Activated T-cell treated with anti-CD3 and anti-CD28 coated beads, Interleukin-2, amount 50 U/mL, for 24 hours (primary cell): ENCODE measurements around the gene PHACTR3.

ENCODE experiments used
- DNase-seq: peaks from one replicate; pipeline ENCODE4 v3.0.0-alpha.2; 2020
- H3K27ac Mint-ChIP-seq: 2 replicates; pipeline ENCODE4 v1.8.0; 2020; ENCODE audit warnings: mild to moderate bottlenecking, mixed read lengths
- H3K27me3 Mint-ChIP-seq: 2 replicates; pipeline ENCODE4 v1.8.0; 2020; ENCODE audit warnings: mixed read lengths
- H3K36me3 Mint-ChIP-seq: 2 replicates; pipeline ENCODE4 v1.8.0; 2020; ENCODE audit warnings: low read depth, mixed read lengths
- H3K4me1 Mint-ChIP-seq: 2 replicates; pipeline ENCODE4 v1.8.0; 2020; ENCODE audit warnings: low read depth, mixed read lengths
- H3K4me3 Mint-ChIP-seq: 2 replicates; pipeline ENCODE4 v1.8.0; 2020; ENCODE audit warnings: mild to moderate bottlenecking, moderate library complexity, mixed read lengths
- H3K9me3 Mint-ChIP-seq: 2 replicates; pipeline ENCODE4 v1.8.0; 2020; ENCODE audit warnings: mixed read lengths

The PHACTR3 gene

DNA sequence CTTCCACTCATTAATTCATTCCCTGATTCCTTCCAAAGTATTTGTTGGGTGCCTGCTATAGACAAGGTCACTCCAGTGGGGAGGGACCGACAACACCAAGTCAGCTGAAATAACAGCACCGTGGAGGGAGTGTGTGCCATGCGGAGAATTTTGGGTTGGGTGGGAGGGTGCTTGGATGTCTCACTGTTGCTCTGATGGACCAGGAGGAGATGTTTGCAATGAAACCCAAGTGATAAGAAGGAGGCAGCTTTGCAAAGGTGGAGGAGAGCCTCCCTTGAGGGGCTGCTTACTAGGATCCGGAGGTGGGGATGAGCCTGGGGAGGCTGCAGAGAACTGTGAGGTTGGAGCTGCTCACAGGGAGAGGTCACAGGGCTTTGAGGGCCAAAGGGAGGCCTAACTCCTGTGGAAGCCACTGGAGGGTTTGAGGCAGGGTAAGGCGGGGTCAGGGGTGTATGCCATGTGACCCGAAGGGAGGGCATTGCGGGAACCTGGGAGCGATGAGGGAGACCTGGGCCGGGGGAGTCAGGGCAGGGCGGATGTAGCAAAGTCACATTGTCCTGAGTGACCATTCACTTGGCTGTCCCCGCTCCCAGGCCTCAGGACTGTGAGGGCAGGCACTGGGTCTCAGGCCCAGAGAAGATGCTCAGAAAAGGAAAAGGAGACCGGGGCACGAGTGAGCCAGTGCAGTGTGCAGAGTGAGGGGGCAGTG, 124.5 kb downstream of the PHACTR3 start:
- DNase-seq, result no peak
- Mint-ChIP-seq H3K4me3 (no peak overlapping the region), H3K27me3 (peaks cover 4% of the 10 kb centered on the region), H3K27ac (no peak overlapping the region), H3K36me3 (no peaks in the 10 kb centered on the region), H3K4me1 (no peaks in the 10 kb centered on the region), H3K9me3 (no peaks in the 10 kb centered on the region)

DNA sequence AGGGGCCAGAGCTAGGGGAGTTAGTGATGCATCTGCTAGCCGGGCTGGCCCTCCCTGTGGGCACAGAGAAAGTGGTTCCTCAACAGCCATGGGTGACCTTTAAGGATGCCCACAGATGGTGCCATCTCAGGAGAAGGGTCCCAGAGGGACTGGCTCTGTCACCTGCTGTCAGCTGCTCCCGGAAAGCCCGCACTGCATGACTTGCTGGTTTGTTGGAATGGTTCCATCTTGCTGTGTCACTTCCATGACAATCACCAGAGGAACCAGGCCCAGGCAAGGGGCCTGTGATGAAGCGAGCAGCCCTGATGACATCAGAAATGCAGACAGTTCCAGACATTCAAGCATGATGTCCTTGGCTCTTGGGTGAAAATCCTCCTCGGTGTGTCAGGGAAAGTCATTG, 125.2 kb downstream of the PHACTR3 start:
- H3K4me3 Mint-ChIP-seq, result no peak overlapping the region
- H3K36me3 Mint-ChIP-seq, result no peaks in the 10 kb centered on the region
- H3K9me3 Mint-ChIP-seq, result no peaks in the 10 kb centered on the region
- DNase-seq, result no peak
- H3K27me3 Mint-ChIP-seq, result peaks cover 4% of the 10 kb centered on the region
- H3K27ac Mint-ChIP-seq, result no peak overlapping the region
- no peaks in the 10 kb centered on the region for H3K4me1 Mint-ChIP-seq

DNA sequence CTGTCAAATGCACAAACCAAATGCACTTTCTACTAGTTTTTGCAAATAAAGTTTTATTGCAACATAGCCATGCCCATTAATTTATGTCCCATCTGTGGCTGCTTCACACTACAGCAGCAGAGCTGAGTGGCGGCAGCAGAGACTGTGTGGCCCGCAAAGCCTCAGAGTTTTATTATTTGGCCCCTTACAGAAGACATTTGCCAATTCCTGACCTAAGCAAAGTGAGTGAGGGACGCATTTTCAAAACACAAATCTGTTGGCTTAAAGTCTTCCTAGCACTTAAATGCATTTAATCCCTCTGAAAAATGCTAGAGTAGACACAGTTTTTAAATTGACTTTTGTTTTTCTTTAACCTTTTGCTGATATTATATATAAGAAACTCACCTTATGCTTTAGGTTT, 126.4 kb downstream of the PHACTR3 start:
- Mint-ChIP-seq H3K27ac (no peak overlapping the region), H3K4me1 (no peaks in the 10 kb centered on the region), H3K9me3 (no peaks in the 10 kb centered on the region), H3K36me3 (no peaks in the 10 kb centered on the region), H3K4me3 (no peak overlapping the region), H3K27me3 (peaks cover 6% of the 10 kb centered on the region)
- DNase-seq, result no peak

DNA sequence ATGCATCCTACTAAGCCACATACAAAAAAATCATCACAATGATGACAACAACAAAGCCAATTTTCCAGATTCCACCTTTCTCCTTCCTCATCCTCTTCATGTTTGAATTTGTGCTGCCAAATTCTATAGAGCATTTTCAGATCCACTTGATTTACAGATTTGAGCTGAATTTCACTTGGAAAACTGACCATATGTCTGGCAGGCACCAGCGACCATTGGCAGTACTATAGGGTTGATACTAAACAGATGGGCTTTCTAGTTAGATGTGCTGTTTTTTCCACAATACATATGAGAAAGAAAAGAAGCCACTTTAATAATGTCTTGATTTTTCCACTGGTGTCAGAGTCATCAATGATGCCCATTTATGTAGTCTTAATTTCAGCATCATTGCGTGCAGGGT, 127.0 kb downstream of the PHACTR3 start:
- Mint-ChIP-seq H3K4me1 (no peaks in the 10 kb centered on the region), H3K27me3 (peaks cover 8% of the 10 kb centered on the region), H3K27ac (no peak overlapping the region), H3K9me3 (no peaks in the 10 kb centered on the region), H3K36me3 (no peaks in the 10 kb centered on the region), H3K4me3 (no peak overlapping the region)
- DNase-seq, result no peak

DNA sequence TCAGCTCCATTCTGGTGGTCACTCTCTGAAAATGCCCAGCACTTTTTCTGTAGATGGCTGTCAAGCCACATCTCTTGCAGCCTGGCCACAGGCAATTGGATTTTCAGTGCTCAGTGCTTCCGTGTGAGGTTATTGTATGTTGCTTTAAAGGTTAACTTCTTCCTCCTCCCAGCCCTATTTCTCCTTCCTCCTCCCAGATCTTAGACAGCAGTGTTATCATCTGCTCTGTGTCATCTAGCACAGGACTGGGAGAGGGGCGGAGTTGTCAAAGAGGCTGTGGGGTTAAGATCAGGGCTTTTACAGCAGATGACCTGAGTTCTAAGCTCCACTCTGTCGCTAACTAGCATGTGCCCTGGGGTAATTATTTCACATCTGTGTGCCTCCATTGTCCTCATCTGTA, 129.0 kb downstream of the PHACTR3 start:
- Mint-ChIP-seq H3K27ac (no peak overlapping the region), H3K4me3 (no peak overlapping the region), H3K4me1 (no peaks in the 10 kb centered on the region), H3K27me3 (peaks cover 14% of the 10 kb centered on the region), H3K9me3 (no peaks in the 10 kb centered on the region), H3K36me3 (no peaks in the 10 kb centered on the region)
- no peak for DNase-seq

DNA sequence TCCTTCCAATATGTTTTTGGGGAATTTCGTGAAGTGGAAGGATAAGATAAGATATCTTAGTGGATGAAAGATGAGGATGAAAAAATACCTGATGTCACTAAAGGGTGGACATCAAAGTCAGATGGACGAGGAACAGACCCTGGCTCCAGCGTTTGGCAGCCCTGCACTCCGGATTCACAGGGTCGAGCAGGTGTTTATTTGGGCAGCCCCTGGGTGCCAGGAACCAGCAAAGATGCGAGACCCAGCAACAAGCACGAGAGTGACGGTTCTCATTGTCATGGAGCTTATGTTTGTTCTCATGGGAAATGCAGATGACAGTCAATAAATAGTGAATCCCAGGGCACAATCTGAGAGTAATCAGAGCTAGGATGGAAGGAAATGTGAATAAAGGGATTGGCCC, 131.1 kb downstream of the PHACTR3 start:
- DNase-seq, result no peak
- Mint-ChIP-seq H3K4me3 (no peak overlapping the region), H3K9me3 (no peaks in the 10 kb centered on the region), H3K27ac (no peak overlapping the region), H3K27me3 (peaks cover 14% of the 10 kb centered on the region), H3K36me3 (no peaks in the 10 kb centered on the region), H3K4me1 (no peaks in the 10 kb centered on the region)

DNA sequence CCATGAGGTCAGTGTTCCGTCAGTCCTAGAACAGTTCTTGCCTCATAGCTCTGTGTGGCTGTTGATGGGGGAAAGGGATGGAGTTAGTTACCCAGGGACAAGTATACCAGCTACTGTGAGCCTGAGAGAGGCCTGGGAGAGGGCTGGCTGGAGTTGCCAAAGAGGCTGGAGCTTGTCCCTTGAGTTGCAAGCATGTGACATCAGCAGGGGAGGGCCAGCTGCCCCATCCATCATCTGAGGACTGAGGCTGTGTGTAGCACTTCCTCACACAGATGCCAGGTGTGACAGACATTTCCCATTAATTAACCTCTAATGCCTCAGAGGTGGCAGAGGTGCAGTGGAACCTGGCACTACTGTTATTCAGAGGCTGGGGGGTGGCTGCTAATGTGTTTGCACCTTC, 131.6 kb downstream of the PHACTR3 start:
- H3K27me3 Mint-ChIP-seq, result peaks cover 14% of the 10 kb centered on the region
- no peaks in the 10 kb centered on the region for H3K36me3 Mint-ChIP-seq
- no peak overlapping the region for H3K27ac Mint-ChIP-seq
- no peak overlapping the region for H3K4me3 Mint-ChIP-seq
- no peak for DNase-seq
- H3K4me1 Mint-ChIP-seq, result no peaks in the 10 kb centered on the region
- no peaks in the 10 kb centered on the region for H3K9me3 Mint-ChIP-seq

DNA sequence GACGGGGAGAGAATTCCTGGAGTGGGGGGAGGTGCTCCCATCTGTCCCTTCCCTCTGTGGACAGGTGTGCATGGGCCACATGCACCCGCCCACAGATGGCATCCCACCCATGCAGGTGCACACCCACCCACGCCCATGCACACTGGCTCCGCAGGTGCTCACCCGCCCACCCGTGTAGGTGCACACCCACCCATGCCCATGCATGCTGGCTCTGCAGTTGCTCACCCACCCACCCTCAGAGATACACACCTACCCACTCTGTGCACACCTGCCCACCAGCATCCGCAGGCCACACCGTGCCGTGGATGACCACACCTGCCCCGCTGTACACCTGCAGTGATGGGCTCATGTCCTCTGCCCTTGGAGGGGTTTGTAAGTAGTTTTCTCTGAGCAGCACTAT, 132.0 kb downstream of the PHACTR3 start:
- peaks cover 14% of the 10 kb centered on the region for H3K27me3 Mint-ChIP-seq
- H3K9me3 Mint-ChIP-seq, result no peaks in the 10 kb centered on the region
- no peak for DNase-seq
- no peaks in the 10 kb centered on the region for H3K36me3 Mint-ChIP-seq
- H3K4me3 Mint-ChIP-seq, result no peak overlapping the region
- H3K27ac Mint-ChIP-seq, result no peak overlapping the region
- no peaks in the 10 kb centered on the region for H3K4me1 Mint-ChIP-seq

DNA sequence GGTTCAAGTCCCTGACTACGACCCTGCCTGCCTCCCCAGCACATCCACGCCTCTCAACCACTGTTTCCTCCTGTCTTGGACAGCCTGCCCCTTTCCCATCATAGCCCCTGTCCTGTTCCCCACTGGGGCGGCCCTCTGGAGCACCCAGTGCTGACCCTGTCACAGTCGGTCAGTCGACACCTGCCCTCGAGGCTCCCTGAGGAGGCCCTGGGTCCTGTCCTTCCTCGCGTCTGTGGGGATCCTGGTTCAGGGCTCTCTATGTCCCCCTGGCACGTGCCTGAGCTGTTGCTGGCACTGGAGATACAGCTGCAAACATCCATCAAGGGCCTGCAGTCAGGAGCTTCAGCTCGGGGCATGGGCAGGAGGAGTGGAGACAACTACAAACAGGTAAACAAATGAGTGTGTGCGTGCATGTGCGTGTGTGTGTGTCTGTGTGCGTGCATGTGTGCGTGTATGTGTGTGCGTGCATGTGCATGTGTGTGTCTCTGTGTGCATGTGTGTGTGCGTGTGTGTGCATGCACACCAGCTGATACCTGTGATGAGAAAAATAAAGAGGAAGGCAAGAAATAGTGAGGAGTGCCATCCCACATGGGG, 132.8 kb downstream of the PHACTR3 start:
- no peak overlapping the region for H3K27ac Mint-ChIP-seq
- H3K27me3 Mint-ChIP-seq, result peaks cover 14% of the 10 kb centered on the region
- no peaks in the 10 kb centered on the region for H3K9me3 Mint-ChIP-seq
- H3K4me1 Mint-ChIP-seq, result no peaks in the 10 kb centered on the region
- DNase-seq, result no peak
- no peak overlapping the region for H3K4me3 Mint-ChIP-seq
- H3K36me3 Mint-ChIP-seq, result no peaks in the 10 kb centered on the region

DNA sequence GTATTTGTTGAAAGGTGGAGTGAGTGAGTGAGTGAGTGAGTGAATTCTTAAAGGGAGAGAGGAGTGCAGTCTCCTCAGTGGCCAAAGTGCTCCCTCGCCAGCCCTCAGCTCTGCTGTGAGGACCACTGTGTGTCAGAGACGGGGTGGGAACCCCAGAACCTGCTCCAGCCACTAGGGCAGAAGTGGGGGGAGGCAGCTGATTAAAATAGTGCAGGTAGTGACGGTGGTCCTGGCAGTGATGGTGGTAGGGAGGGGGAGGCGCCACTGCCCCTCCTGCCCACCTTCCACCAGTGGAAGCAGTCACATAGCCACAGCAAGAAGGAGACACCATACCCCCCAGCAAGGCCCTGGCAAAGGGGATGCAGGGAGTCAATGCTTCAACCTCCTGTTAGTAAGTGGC, 133.5 kb downstream of the PHACTR3 start:
- H3K9me3 Mint-ChIP-seq, result no peaks in the 10 kb centered on the region
- H3K4me1 Mint-ChIP-seq, result no peaks in the 10 kb centered on the region
- no peak overlapping the region for H3K27ac Mint-ChIP-seq
- H3K36me3 Mint-ChIP-seq, result no peaks in the 10 kb centered on the region
- no peak overlapping the region for H3K4me3 Mint-ChIP-seq
- no peak for DNase-seq
- H3K27me3 Mint-ChIP-seq, result peaks cover 17% of the 10 kb centered on the region

DNA sequence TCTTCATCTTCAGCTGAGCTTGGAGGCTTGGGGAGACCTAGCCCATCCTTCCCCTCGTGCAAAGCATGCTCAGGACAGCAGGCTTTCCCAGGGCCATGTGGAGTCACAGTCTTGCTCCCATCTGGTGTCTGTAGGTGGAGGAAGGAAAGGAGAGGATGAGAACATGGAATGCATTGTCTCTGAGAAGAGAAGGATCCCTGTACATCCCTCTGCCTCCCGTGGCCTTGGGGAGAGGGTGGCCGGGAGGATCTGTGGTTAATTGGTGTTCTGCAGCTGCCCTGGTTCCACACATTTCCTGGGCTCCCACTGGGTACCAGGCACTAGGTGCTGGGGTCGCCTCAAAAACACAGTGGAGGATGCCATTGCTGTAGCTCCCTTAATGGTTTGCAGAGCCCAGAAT, 134.5 kb downstream of the PHACTR3 start:
- H3K4me1 Mint-ChIP-seq, result no peaks in the 10 kb centered on the region
- H3K9me3 Mint-ChIP-seq, result no peaks in the 10 kb centered on the region
- no peak overlapping the region for H3K27ac Mint-ChIP-seq
- no peaks in the 10 kb centered on the region for H3K36me3 Mint-ChIP-seq
- no peak overlapping the region for H3K4me3 Mint-ChIP-seq
- no peak for DNase-seq
- H3K27me3 Mint-ChIP-seq, result peaks cover 17% of the 10 kb centered on the region

DNA sequence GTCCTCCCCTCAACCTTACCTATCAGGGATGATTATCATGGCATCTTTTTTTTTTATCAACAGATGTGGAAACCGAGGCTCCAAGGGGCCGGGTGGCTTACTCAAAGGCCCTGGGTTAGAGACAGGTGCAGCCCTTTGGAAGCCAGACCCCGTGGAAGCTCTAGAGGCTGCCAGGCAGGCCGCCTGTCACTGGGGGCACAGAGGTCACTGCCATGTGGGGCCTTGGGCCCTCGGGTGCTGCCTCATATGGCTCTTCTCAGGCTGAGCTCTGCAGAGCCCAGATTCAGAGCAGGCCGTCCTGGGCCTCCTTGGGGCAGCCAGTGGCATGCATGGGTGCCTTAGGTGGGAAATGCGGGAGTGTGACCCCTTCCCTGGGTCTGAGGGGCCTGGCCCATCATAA, 136.3 kb downstream of the PHACTR3 start:
- H3K27ac Mint-ChIP-seq, result no peak overlapping the region
- no peak for DNase-seq
- H3K27me3 Mint-ChIP-seq, result peaks cover 16% of the 10 kb centered on the region
- H3K4me3 Mint-ChIP-seq, result no peak overlapping the region
- no peaks in the 10 kb centered on the region for H3K4me1 Mint-ChIP-seq
- no peaks in the 10 kb centered on the region for H3K9me3 Mint-ChIP-seq
- no peaks in the 10 kb centered on the region for H3K36me3 Mint-ChIP-seq

DNA sequence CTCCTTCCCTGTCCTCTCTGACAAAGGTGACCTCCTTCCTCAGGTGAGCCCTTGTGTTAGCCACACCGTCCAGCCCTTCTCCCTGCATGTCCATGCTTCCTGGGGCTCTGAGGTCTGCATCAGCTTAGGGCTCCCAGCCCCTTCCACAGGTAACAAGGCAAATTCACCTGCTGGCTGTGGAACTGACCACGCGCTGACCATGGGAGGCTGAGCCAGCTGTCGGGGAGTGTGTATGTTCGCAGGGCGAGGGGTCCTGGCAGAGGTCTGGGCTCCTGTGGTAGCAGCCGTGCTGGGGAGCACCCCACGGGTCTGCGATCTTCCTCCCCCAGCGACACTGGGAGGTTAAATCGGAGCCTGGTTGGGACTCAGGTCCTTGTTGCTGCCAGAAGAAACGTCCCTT, 136.7 kb downstream of the PHACTR3 start:
- H3K4me3 Mint-ChIP-seq, result no peak overlapping the region
- no peak overlapping the region for H3K27ac Mint-ChIP-seq
- H3K36me3 Mint-ChIP-seq, result no peaks in the 10 kb centered on the region
- peaks cover 13% of the 10 kb centered on the region for H3K27me3 Mint-ChIP-seq
- H3K9me3 Mint-ChIP-seq, result no peaks in the 10 kb centered on the region
- no peaks in the 10 kb centered on the region for H3K4me1 Mint-ChIP-seq
- DNase-seq, result no peak

DNA sequence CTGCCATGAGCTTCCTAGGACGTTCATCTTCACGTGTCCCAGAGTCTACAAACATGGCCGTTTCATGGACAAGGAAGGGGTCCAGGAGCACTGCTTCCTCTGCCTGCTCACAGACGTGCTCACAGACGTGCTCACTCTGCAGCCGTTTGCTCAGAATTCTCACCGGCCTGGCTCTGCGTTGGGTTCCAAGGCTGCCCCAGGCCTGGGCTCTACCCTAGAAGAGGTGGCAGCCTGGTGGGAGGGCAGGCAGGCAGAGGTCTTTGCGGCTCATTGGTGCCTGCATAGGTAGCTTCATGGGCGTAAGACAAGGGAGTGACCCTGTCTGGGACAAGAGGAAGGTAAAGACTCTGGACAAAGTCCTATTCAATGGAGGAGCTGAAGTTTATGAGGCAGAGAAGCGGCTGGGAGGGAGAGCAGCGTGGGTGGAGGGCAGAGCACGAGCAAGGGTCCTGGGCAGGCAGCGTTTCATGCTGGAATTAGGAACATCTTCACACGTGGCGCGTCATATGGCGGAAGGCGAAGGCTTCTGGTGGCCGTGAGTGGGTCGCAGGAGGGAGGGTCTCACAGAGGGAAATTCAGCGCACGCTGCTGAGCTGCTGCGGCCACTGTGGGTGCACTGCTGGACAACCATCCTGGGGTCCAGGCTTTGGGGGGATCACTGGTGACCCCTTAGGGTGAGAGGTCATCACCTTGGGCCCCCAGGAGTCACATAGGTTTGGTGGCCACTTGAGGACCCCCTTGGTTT, 138.2 kb downstream of the PHACTR3 start:
- DNase-seq, result no peak
- H3K27ac Mint-ChIP-seq, result no peak overlapping the region
- no peaks in the 10 kb centered on the region for H3K36me3 Mint-ChIP-seq
- H3K9me3 Mint-ChIP-seq, result no peaks in the 10 kb centered on the region
- no peaks in the 10 kb centered on the region for H3K4me1 Mint-ChIP-seq
- H3K27me3 Mint-ChIP-seq, result peaks cover 7% of the 10 kb centered on the region
- no peak overlapping the region for H3K4me3 Mint-ChIP-seq

DNA sequence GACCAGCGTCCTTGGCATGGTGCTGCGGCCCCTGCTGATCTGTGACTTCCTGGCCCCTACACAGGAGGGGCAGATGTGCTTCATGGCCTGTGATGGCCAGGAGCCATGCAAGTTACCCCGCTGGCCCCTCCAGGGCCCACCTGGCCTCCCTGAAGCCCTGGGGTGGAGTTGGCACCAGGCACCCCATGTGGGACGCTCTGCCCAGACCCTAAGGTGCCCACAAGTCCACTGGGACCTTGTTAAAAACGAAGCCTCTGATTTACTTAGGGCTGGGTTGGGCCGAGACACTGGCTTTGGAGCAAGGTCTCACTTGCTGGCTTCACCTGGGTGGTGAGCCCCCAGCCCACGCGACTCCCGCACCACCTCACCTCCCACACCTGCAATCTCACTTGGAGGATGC, 139.0 kb downstream of the PHACTR3 start:
- Mint-ChIP-seq H3K4me1 (no peaks in the 10 kb centered on the region), H3K36me3 (no peaks in the 10 kb centered on the region), H3K4me3 (no peak overlapping the region), H3K9me3 (no peaks in the 10 kb centered on the region), H3K27ac (no peak overlapping the region), H3K27me3 (peaks cover 4% of the 10 kb centered on the region)
- DNase-seq, result no peak
